HG02870 (cell line): ENCODE results near the gene FAM83E.
"Not testable (repeated sequence)": the region's sequence is repeated elsewhere in the genome, so short reads cannot be mapped to it uniquely, and the experiment has no call there.

Experiments
- ATAC-seq: cut with Tn5 transposase; IDR thresholded peaks from one replicate; pipeline ENCODE4 v1.9.1; 2021; ENCODE audit warnings: mild to moderate bottlenecking, moderate library complexity; ENCODE audit not compliant: unreplicated experiment

Gene FAM83E

GRCh38 chr19:48614436-48615230 lies at the start of gene FAM83E:
Gene FAM83E, minus strand, starts transcription at chr19:48615076. Its CDS starts 1,704 bp downstream, at chr19:48613372.
- ATAC-seq: no peak

- ATAC-seq: no peak
Measured at GRCh38 chr19:48664476-48664875, 49.6 kb upstream of the FAM83E start.

- ATAC-seq: no peak
Measured at GRCh38 chr19:48663667-48664066, 48.8 kb upstream of the FAM83E start.

GRCh38 chr19:48661711-48662090 lies 46.8 kb upstream of the FAM83E start:
- no peak for ATAC-seq

- peak; percentile 82 for ATAC-seq
Measured at GRCh38 chr19:48660852-48661710, 46.2 kb upstream of the FAM83E start.

GRCh38 chr19:48659768-48660167 lies 44.9 kb upstream of the FAM83E start:
- no peak for ATAC-seq

- no peak for ATAC-seq
Measured at GRCh38 chr19:48658483-48658882, 43.6 kb upstream of the FAM83E start.

- ATAC-seq: not testable (repeated sequence)
Measured at GRCh38 chr19:48657828-48658227, 43.0 kb upstream of the FAM83E start.

GRCh38 chr19:48656840-48657474 lies 42.1 kb upstream of the FAM83E start:
- no peak for ATAC-seq

- no peak for ATAC-seq
Measured at GRCh38 chr19:48654299-48655059, 39.6 kb upstream of the FAM83E start.

- no peak for ATAC-seq
Measured at GRCh38 chr19:48651683-48652048, 36.8 kb upstream of the FAM83E start.

- no peak for ATAC-seq
Measured at GRCh38 chr19:48650974-48651682, 36.3 kb upstream of the FAM83E start.

GRCh38 chr19:48648134-48648533 lies 33.3 kb upstream of the FAM83E start:
- no peak for ATAC-seq

- no peak for ATAC-seq
Measured at GRCh38 chr19:48646722-48647216, 31.9 kb upstream of the FAM83E start.

GRCh38 chr19:48646001-48646721 lies 31.3 kb upstream of the FAM83E start, which contains the start of gene CA11:
Gene CA11, minus strand, starts transcription at chr19:48646187. Its CDS starts 555 bp downstream, at chr19:48645632.
- ATAC-seq: peak; percentile 71

- no peak for ATAC-seq
Measured at GRCh38 chr19:48645620-48646000, 30.7 kb upstream of the FAM83E start.

- ATAC-seq: peak; percentile 45
Measured at GRCh38 chr19:48644839-48645619, 30.2 kb upstream of the FAM83E start.

GRCh38 chr19:48644355-48644754 lies 29.5 kb upstream of the FAM83E start:
- ATAC-seq: no peak
